ENCODE results near the gene MYL4. TPM values are rescaled to one million over a fixed set of nuclear protein-coding genes. Genes with fewer than 3 reads are reported as not detected.
A peak's percentile ranks its signal among the peaks of the same experiment; 100 is the strongest.
"Not testable (repeated sequence)": the region's sequence is repeated elsewhere in the genome, so short reads cannot be mapped to it uniquely, and the experiment has no call there.

Gene MYL4
- total and polyA plus RNA-seq, 4 experiments from 2014 or later = not detected

DNA sequence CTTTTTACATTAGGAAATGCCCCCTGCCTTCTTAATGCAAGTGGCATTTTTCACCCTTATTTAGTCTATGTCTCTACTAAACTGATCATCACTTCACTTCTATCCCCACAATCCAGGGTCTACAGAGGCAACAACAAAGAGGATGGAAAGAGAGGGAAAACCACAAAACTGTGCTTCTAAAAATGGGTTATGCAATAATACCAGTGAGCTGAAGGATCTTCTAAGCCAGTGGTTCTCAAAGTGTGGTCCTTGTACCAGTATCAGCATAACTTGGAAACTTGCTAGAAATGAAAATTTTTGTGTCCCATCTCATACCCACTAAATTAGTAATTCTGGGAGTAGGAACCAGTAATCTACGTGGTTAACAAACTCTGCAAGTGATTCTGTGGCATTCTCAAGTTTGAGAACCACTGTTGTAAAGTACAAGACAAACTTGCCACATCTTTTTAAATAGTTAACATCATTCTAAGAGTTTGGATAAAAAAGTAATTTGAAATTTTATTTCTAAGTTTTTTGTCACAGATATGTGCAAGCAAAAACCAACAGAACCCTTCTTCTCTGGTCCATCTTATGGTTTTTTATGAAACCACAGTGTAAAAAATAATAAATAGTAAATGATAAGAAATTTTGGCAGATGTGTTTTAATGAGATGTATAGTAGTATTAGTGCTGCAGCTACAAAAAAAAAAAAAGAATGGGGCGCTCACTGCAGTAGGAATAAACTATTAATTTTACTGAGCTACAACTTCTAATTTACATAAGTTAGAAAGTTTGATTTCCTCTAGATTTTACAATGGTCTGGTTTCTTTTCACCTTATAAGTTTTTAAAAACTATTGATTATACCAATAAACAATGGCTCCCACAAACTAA lies 36.2 kb upstream of the MYL4 start:
- Mint-ChIP-seq H3K4me3 (no peak overlapping the region), H3K27me3 (no peaks in the 10 kb centered on the region), H3K9me3 (no peaks in the 10 kb centered on the region), H3K27ac (peak overlapping the region in 4 of 7 donors; percentile 4 to 84 (median 40)), H3K4me1 (peaks cover 22 to 48% (median 31%) of the 10 kb centered on the region in 4 donors), H3K36me3 (peaks cover 38 to 52% of the 10 kb centered on the region in 2 donors)
- H3K4me3 ChIP-seq (ENCODE audit: low read length in 2 of 2) = no peak overlapping the region
- ChIA-PET CTCF (ENCODE audit: partially characterized antibody) (no interaction called here), POLR2A (ENCODE audit: partially characterized antibody) (interaction anchor here (1.4 kb wide), 1 partner anchor 32 kb away, joined by 5 read pairs; no protein-coding TSS in a partner anchor)
- no peak overlapping the region for H3K27ac ChIP-seq (ENCODE audit: low read depth, low read length)
- no peaks in the 10 kb centered on the region for H3K9me3 ChIP-seq (ENCODE audit: control insufficient read depth in 1 of 2, low read length in 2 of 2)
- peaks cover 12% of the 10 kb centered on the region for H3K36me3 ChIP-seq (ENCODE audit: insufficient read depth, low read length)
- DNase-seq = no peak
- H3K4me1 ChIP-seq (ENCODE audit: insufficient read depth, low read length) = peaks cover 28% of the 10 kb centered on the region
- H3K27me3 ChIP-seq (ENCODE audit: insufficient read depth, low read length) = no peaks in the 10 kb centered on the region
- intact Hi-C loops (cut with micrococcal nuclease) = no loop called here

DNA sequence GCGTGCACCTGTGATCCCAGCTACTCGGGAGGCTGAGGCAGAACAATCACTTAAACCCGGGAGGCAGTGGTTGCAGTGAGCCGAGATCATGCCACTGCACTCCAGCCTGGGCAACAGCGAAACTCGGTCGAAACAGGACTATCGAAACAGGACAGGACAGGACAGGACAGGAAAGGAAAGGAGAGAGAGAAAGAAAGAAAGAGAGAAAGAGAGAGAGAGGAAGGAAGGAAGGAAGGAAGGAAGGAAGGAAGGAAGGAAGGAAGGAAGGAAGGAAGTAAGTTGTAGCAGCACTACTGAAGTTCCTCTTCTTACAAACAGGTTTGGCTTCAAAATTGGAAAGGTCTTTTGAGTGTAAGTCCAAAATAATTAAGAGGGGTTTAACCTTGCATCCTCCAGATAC lies 34.3 kb upstream of the MYL4 start:
- H3K9me3 Mint-ChIP-seq; DNase-seq; H3K9me3 ChIP-seq (ENCODE audit: control insufficient read depth in 1 of 2, low read length in 2 of 2); H3K4me3 ChIP-seq (ENCODE audit: low read length in 2 of 2); H3K27ac ChIP-seq (ENCODE audit: low read depth, low read length); H3K27ac Mint-ChIP-seq; intact Hi-C loops (cut with micrococcal nuclease); CTCF ChIA-PET (ENCODE audit: partially characterized antibody); H3K27me3 ChIP-seq (ENCODE audit: insufficient read depth, low read length); H3K27me3 Mint-ChIP-seq; POLR2A ChIA-PET (ENCODE audit: partially characterized antibody): not testable (repeated sequence)
- Histone ChIP-seq H3K36me3 (ENCODE audit: insufficient read depth, low read length) (peaks cover 14% of the 10 kb centered on the region), H3K4me1 (ENCODE audit: insufficient read depth, low read length) (peaks cover 30% of the 10 kb centered on the region)
- Mint-ChIP-seq H3K4me1 (peaks cover 24 to 52% (median 36%) of the 10 kb centered on the region in 4 donors), H3K4me3 (peak overlapping the region in 1 of 8 donors; percentile 17), H3K36me3 (peaks cover 40 to 48% of the 10 kb centered on the region in 2 donors)

DNA sequence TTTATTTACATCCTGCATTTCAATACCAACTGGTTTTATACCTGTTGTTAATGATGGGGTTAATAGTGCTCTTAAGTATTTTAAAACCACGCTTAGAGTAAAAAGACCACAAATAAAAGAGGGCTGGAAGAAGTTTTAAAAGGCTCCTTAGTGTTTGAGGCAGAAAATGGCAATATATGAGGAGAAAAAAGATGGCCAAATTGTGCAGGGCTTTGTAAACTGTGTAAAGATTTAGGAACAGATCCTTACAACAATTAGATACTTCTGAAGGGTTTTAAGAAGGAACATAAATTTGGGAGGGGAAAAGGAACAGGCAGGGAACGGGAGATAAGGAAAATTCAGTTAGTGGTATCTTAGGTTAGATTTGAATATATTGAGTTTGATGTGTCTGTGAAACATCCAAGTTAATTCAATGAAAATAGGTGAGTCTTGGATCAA lies 32.7 kb upstream of the MYL4 start:
- no peak overlapping the region for H3K27ac ChIP-seq (ENCODE audit: low read depth, low read length)
- Mint-ChIP-seq H3K36me3 (peaks cover 37 to 45% of the 10 kb centered on the region in 2 donors), H3K27me3 (no peaks in the 10 kb centered on the region), H3K27ac (peak overlapping the region in 3 of 7 donors; percentile 34 to 74 (median 42)), H3K9me3 (no peaks in the 10 kb centered on the region), H3K4me1 (peaks cover 29 to 62% (median 38%) of the 10 kb centered on the region in 4 donors), H3K4me3 (peak overlapping the region in 1 of 8 donors; percentile 31)
- peaks cover 30% of the 10 kb centered on the region for H3K4me1 ChIP-seq (ENCODE audit: insufficient read depth, low read length)
- H3K4me3 ChIP-seq (ENCODE audit: low read length in 2 of 2) = no peak overlapping the region
- ChIA-PET POLR2A (ENCODE audit: partially characterized antibody) (interaction anchor here (0.9 kb wide), 1 partner anchor 10 kb away, joined by 4 read pairs; no protein-coding TSS in a partner anchor), CTCF (ENCODE audit: partially characterized antibody) (no interaction called here)
- DNase-seq = no peak
- intact Hi-C loops (cut with micrococcal nuclease) = no loop called here
- H3K36me3 ChIP-seq (ENCODE audit: insufficient read depth, low read length) = peaks cover 19% of the 10 kb centered on the region
- no peaks in the 10 kb centered on the region for H3K27me3 ChIP-seq (ENCODE audit: insufficient read depth, low read length)
- H3K9me3 ChIP-seq (ENCODE audit: control insufficient read depth in 1 of 2, low read length in 2 of 2) = no peaks in the 10 kb centered on the region

DNA sequence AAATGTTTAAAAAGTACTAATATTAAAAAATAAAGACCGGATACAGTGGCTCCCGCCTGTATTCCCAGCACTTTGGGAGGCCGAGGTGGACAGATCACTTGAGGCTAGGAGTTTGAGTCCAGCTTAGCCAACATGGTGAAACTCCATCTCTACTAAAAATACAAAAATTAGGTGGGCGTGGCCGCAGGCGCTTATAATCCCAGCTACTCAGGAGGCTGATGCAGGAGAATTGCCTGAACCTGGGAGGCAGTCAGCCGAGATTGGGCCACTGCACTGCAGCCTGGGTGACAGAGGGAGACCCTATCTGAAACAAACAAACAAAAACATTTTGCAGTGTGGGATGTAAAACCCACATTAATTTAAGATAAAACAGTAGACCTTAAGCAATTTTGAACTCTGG lies 31.9 kb upstream of the MYL4 start:
- peaks cover 36 to 48% of the 10 kb centered on the region in 2 donors for H3K36me3 Mint-ChIP-seq

DNA sequence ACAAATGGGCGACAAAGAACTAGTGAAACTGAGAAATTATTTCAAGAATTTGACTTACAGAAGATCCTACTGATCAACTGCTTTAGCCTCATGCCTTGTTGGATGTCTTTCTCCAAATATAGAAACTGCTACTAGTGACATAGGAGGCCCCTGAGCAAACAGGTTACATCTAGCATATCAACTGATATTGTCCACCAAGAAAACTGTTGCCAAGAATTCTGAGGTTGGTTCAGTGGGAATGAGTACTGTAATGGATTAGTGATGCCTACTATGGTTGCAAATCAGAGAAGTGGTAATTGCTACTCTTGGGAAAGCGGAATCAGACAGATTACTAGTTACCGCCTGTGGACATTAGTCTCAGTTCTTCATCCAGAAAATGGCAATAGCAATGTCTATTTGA lies 30.0 kb upstream of the MYL4 start:
- no peak for DNase-seq
- Mint-ChIP-seq H3K27me3 (no peaks in the 10 kb centered on the region), H3K4me3 (no peak overlapping the region), H3K36me3 (peaks cover 36 to 42% of the 10 kb centered on the region in 2 donors), H3K27ac (no peak overlapping the region), H3K9me3 (no peaks in the 10 kb centered on the region), H3K4me1 (peaks cover 36 to 66% (median 55%) of the 10 kb centered on the region in 4 donors)
- Histone ChIP-seq H3K4me3 (ENCODE audit: low read length in 2 of 2) (no peak overlapping the region), H3K36me3 (ENCODE audit: insufficient read depth, low read length) (peaks cover 19% of the 10 kb centered on the region), H3K27me3 (ENCODE audit: insufficient read depth, low read length) (no peaks in the 10 kb centered on the region), H3K4me1 (ENCODE audit: insufficient read depth, low read length) (peaks cover 44% of the 10 kb centered on the region), H3K9me3 (ENCODE audit: control insufficient read depth in 1 of 2, low read length in 2 of 2) (no peaks in the 10 kb centered on the region), H3K27ac (ENCODE audit: low read depth, low read length) (no peak overlapping the region)
- CTCF ChIA-PET (ENCODE audit: partially characterized antibody) = no interaction called here
- POLR2A ChIA-PET (ENCODE audit: partially characterized antibody) = no interaction called here
- intact Hi-C loops (cut with micrococcal nuclease) = no loop called here

More for the DNA sequence above, 31.9 kb upstream of the MYL4 start:
- H3K27ac ChIP-seq (ENCODE audit: low read depth, low read length) = no peak overlapping the region
- no peak overlapping the region for H3K4me3 Mint-ChIP-seq
- peaks cover 36% of the 10 kb centered on the region for H3K4me1 ChIP-seq (ENCODE audit: insufficient read depth, low read length)
- ChIA-PET POLR2A (ENCODE audit: partially characterized antibody) (interaction anchor here (0.9 kb wide), 1 partner anchor 11 kb away, joined by 4 read pairs; no protein-coding TSS in a partner anchor), CTCF (ENCODE audit: partially characterized antibody) (no interaction called here)
- intact Hi-C loops (cut with micrococcal nuclease) = no loop called here
- peaks cover 19% of the 10 kb centered on the region for H3K36me3 ChIP-seq (ENCODE audit: insufficient read depth, low read length)
- H3K4me1 Mint-ChIP-seq = peaks cover 35 to 69% (median 45%) of the 10 kb centered on the region in 4 donors
- no peaks in the 10 kb centered on the region for H3K9me3 Mint-ChIP-seq
- H3K9me3 ChIP-seq (ENCODE audit: control insufficient read depth in 1 of 2, low read length in 2 of 2) = no peaks in the 10 kb centered on the region
- no peak overlapping the region for H3K27ac Mint-ChIP-seq
- no peak for DNase-seq
- no peak overlapping the region for H3K4me3 ChIP-seq (ENCODE audit: low read length in 2 of 2)
- no peaks in the 10 kb centered on the region for H3K27me3 ChIP-seq (ENCODE audit: insufficient read depth, low read length)
- no peaks in the 10 kb centered on the region for H3K27me3 Mint-ChIP-seq

DNA sequence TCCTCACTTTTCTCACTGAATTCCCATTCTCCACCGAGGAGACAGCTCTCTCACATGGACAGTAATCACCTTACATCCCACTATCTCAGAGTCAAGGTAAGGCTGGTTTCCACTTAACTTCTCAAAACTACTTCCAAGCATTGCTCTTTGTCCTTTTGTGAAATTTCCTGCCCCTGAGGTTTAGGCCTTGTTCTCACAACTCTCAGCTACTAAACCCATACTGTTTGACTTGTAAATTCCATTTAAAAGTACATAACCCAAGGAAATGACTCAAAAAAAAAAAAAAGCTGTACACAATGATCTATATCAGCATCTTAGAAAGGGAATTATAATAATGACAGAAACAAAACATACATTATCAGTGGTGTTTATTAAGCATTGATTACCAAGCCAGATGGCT lies 28.8 kb upstream of the MYL4 start:
- peaks cover 48% of the 10 kb centered on the region for H3K4me1 ChIP-seq (ENCODE audit: insufficient read depth, low read length)
- H3K27me3 ChIP-seq (ENCODE audit: insufficient read depth, low read length) = no peaks in the 10 kb centered on the region
- POLR2A ChIA-PET (ENCODE audit: partially characterized antibody) = no interaction called here
- H3K4me3 Mint-ChIP-seq = no peak overlapping the region
- peaks cover 19% of the 10 kb centered on the region for H3K36me3 ChIP-seq (ENCODE audit: insufficient read depth, low read length)
- H3K27ac ChIP-seq (ENCODE audit: low read depth, low read length) = no peak overlapping the region
- no peaks in the 10 kb centered on the region for H3K27me3 Mint-ChIP-seq
- CTCF ChIA-PET (ENCODE audit: partially characterized antibody) = no interaction called here
- no peak for DNase-seq
- no peaks in the 10 kb centered on the region for H3K9me3 ChIP-seq (ENCODE audit: control insufficient read depth in 1 of 2, low read length in 2 of 2)
- H3K4me1 Mint-ChIP-seq = peaks cover 37 to 68% (median 55%) of the 10 kb centered on the region in 4 donors
- intact Hi-C loops (cut with micrococcal nuclease) = loop anchor here (10.0 kb wide), 1 partner anchor 1254 kb away; the partner anchor contains the start of gene SKAP1
- peak overlapping the region in 1 of 7 donors; percentile 0 for H3K27ac Mint-ChIP-seq
- H3K4me3 ChIP-seq (ENCODE audit: low read length in 2 of 2) = no peak overlapping the region
- no peaks in the 10 kb centered on the region for H3K9me3 Mint-ChIP-seq
- H3K36me3 Mint-ChIP-seq = peaks cover 28 to 40% of the 10 kb centered on the region in 2 donors

DNA sequence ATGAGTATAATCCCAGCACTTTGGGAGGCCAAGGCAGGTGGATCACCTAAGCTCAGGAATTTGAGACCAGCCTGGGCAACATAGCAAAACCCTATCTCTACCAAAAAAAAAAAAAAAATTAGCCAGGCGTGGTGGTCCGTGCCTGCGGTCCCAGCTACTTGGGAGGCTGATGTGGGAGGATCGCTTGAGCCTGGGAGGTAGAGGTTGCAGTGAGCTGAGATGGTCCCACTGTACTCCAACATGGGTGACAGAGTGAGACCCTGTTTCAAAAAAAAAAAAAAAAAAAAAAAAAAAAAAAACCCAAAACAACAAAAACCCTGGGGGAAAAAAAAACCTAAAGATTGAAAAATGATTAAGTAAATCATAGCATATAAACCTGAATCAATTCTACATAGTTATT lies 28.2 kb upstream of the MYL4 start:
- H3K4me1 ChIP-seq (ENCODE audit: insufficient read depth, low read length) = peaks cover 49% of the 10 kb centered on the region
- CTCF ChIA-PET (ENCODE audit: partially characterized antibody); H3K4me3 ChIP-seq (ENCODE audit: low read length in 2 of 2); H3K27me3 ChIP-seq (ENCODE audit: insufficient read depth, low read length); DNase-seq; POLR2A ChIA-PET (ENCODE audit: partially characterized antibody); H3K4me3 Mint-ChIP-seq; H3K9me3 ChIP-seq (ENCODE audit: control insufficient read depth in 1 of 2, low read length in 2 of 2); H3K27ac ChIP-seq (ENCODE audit: low read depth, low read length); H3K9me3 Mint-ChIP-seq; H3K27ac Mint-ChIP-seq; H3K27me3 Mint-ChIP-seq: not testable (repeated sequence)
- H3K36me3 Mint-ChIP-seq = peaks cover 31 to 38% of the 10 kb centered on the region in 2 donors
- intact Hi-C loops (cut with micrococcal nuclease) = loop anchor here (10.0 kb wide), 1 partner anchor 1254 kb away; the partner anchor contains the start of gene SKAP1
- H3K36me3 ChIP-seq (ENCODE audit: insufficient read depth, low read length) = peaks cover 22% of the 10 kb centered on the region
- peaks cover 39 to 70% (median 55%) of the 10 kb centered on the region in 4 donors for H3K4me1 Mint-ChIP-seq
